Breast epithelium (tissue), 4 donors: ENCODE results near the gene ZNF41. TPM values are rescaled to one million over a fixed set of nuclear protein-coding genes. Genes with fewer than 3 reads are reported as not detected.

Experiments used
- DNase-seq, 2 donors: peaks; one replicate each; pipeline ENCODE4 v3.0.0-alpha.2; 2019; ENCODE audit warnings: low spot score in 2 of 2
- H3K27ac ChIP-seq, 2 donors: fragments of 200-600 bp; sonication (generic) in 1 of 2; one replicate each; pipeline ENCODE4 v1.5.1; 2016 to 2019; ENCODE audit warnings: mild to moderate bottlenecking in 1 of 2
- H3K27me3 ChIP-seq, 2 donors: fragments of 200-600 bp; sonication (generic) in 1 of 2; one replicate each; pipeline versions ENCODE4 v1.5.1 to v1.6.0; 2017 to 2019; ENCODE audit warnings: control low read depth in 1 of 2, mild to moderate bottlenecking in 1 of 2
- H3K36me3 ChIP-seq: fragments of 200-600 bp; one replicate; pipeline ENCODE4 v1.5.1; 2019
- H3K4me1 ChIP-seq, 2 donors: fragments of 200-600 bp; sonication (generic); one replicate each; pipeline ENCODE4 v1.5.1; 2016 to 2019; ENCODE audit warnings: control low read depth in 1 of 2
- H3K4me3 ChIP-seq, 3 donors: fragments of 200-600 bp; sonication (generic); 1 replicate in 2 of 3; 2 replicates in 1 of 3; pipeline ENCODE4 v1.5.1; 2016 to 2019; ENCODE audit warnings: mild to moderate bottlenecking in 3 of 3, moderate library complexity in 2 of 3
- H3K9me3 ChIP-seq, 2 donors: fragments of 200-600 bp; sonication (generic) in 1 of 2; one replicate each; pipeline ENCODE4 v1.5.1; 2016 to 2019; ENCODE audit warnings: control low read depth in 1 of 2
- POLR2A ChIP-seq: fragments of 450-650 bp; IDR thresholded peaks from one replicate; pipeline ENCODE4 v1.6.1; 2016; ENCODE audit warnings: antibody characterized with exemption, mild to moderate bottlenecking, moderate library complexity
- POLR2AphosphoS5 ChIP-seq, 3 donors: sonication (generic); formaldehyde crosslinking; IDR thresholded peaks; one replicate each; pipeline ENCODE4 v1.6.1; 2017; ENCODE audit warnings: antibody characterized with exemption in 3 of 3
- intact Hi-C: fragments of 100-400 bp; cut with DNase I; formaldehyde crosslinking; loops from one replicate; pipeline ENCODE4 v1.15.1; 2023; ENCODE audit warnings: low total_unique reads
- total RNA-seq, 3 donors: library from RNA; depleted of rRNA; stranded (reverse); fragments of >200 nt; gene quantifications; one replicate each; pipeline ENCODE4 v1.1.0, GENCODE V29; 2016
- TF ChIP-seq, protein P1 (sequence below), 3 donors: fragments of 450-650 bp; IDR thresholded peaks; one replicate each; pipeline ENCODE4 v1.5.1; 2016 to 2017; ENCODE audit warnings: antibody characterized with exemption in 3 of 3, mild to moderate bottlenecking in 3 of 3, moderate library complexity in 3 of 3

The ZNF41 gene
- total RNA-seq, 3 donors from 2014 or later = 7.2 to 14.0 (median 9.2) TPM

DNA sequence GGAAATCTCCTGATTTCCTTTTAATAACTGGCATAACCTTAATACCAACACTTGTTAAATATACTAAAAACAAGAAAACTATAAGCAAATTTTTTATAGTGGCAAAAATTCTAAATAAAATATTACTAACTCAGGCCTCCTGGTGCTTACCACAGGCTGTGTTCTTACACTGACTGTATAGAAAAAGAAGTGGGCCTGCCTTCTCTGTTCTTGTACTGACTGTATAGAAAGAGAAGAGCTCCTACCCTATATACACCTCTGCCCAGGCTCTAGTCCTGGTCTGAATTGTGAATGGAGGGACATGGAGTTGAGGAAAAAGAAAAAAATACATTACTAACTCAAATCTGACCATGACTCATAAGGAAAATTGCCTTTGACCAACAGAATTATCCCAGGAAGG is 7.5 kb downstream of the ZNF41 start:
- no peak for TF ChIP-seq POLR2AphosphoS5 (IDR thresholded peaks at IDR 0.05)
- TF ChIP-seq, protein P1, sequence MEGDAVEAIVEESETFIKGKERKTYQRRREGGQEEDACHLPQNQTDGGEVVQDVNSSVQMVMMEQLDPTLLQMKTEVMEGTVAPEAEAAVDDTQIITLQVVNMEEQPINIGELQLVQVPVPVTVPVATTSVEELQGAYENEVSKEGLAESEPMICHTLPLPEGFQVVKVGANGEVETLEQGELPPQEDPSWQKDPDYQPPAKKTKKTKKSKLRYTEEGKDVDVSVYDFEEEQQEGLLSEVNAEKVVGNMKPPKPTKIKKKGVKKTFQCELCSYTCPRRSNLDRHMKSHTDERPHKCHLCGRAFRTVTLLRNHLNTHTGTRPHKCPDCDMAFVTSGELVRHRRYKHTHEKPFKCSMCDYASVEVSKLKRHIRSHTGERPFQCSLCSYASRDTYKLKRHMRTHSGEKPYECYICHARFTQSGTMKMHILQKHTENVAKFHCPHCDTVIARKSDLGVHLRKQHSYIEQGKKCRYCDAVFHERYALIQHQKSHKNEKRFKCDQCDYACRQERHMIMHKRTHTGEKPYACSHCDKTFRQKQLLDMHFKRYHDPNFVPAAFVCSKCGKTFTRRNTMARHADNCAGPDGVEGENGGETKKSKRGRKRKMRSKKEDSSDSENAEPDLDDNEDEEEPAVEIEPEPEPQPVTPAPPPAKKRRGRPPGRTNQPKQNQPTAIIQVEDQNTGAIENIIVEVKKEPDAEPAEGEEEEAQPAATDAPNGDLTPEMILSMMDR (IDR thresholded peaks at IDR 0.05) = no peak
- no peak for TF ChIP-seq POLR2A
- peaks cover 0 to 3% of the 10 kb centered on the region in 2 donors for H3K27me3 ChIP-seq
- no peak overlapping the region for H3K4me3 ChIP-seq
- no peaks in the 10 kb centered on the region for H3K4me1 ChIP-seq
- H3K36me3 ChIP-seq = no peaks in the 10 kb centered on the region
- no peaks in the 10 kb centered on the region for H3K9me3 ChIP-seq
- no peak for DNase-seq
- no peak overlapping the region for H3K27ac ChIP-seq
- intact Hi-C loops = no loop called here

DNA sequence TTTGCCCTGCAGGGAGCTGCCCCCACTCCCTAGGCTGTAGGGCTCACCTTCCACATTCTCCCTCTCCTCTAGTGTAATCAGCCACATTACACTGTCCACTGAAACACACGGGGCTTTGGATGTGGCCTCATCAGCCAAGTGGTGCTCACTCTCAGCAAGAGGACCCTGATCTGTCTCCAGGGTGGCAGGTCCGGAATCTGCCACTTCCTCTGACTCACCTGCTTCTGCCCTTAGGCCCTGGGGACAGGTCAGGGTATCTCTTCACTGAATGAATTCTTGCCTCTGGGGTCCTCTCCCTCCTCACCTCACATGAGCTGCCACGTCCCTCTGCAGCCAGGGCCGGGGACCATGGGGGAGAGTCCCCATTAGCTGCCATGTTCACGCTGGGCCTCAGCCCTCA is 15.9 kb downstream of the ZNF41 start:
- intact Hi-C loops = no loop called here
- no peaks in the 10 kb centered on the region for H3K36me3 ChIP-seq
- H3K9me3 ChIP-seq = peaks cover 0 to 4% of the 10 kb centered on the region in 2 donors
- H3K27me3 ChIP-seq = peaks cover 0 to 34% of the 10 kb centered on the region in 2 donors
- H3K4me3 ChIP-seq = no peak overlapping the region
- TF ChIP-seq, protein P1 (IDR thresholded peaks at IDR 0.05) = no peak
- TF ChIP-seq POLR2AphosphoS5 (IDR thresholded peaks at IDR 0.05) = no peak
- TF ChIP-seq POLR2A = no peak
- DNase-seq = no peak
- H3K27ac ChIP-seq = no peak overlapping the region
- H3K4me1 ChIP-seq = no peaks in the 10 kb centered on the region

GRCh38 chrX:47460561-47460960 is 22.5 kb downstream of the ZNF41 start:
- peaks cover 0 to 15% of the 10 kb centered on the region in 2 donors for H3K9me3 ChIP-seq
- TF ChIP-seq POLR2A (no peak), POLR2AphosphoS5 (IDR thresholded peaks at IDR 0.05) (no peak)
- TF ChIP-seq, protein P1 (IDR thresholded peaks at IDR 0.05) = no peak
- no peak for DNase-seq
- intact Hi-C loops = no loop called here
- H3K4me1 ChIP-seq = no peaks in the 10 kb centered on the region
- H3K4me3 ChIP-seq = no peak overlapping the region
- peaks cover 0 to 18% of the 10 kb centered on the region in 2 donors for H3K27me3 ChIP-seq
- no peak overlapping the region for H3K27ac ChIP-seq
- H3K36me3 ChIP-seq = no peaks in the 10 kb centered on the region

DNA sequence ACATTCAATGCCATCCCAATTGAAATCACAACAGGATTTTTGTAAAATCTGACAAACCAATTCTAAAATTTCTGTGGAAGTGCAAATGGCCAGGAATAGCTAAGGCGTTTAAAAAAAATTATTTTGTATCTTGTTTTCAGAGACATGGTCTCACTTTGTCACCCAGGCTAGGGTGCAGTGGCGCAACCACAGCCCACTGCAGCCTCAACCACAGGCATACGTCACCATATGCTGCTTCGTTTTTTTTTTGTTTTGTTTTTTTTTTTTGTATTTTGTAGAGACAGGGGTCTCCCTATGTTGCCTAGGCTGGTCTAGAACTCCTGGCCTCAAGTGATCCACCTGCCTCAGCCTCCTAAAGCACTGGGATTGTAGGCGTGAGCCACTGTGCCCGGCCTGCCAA is 24.5 kb downstream of the ZNF41 start:
- intact Hi-C loops = no loop called here
- no peaks in the 10 kb centered on the region for H3K4me1 ChIP-seq
- DNase-seq = no peak
- TF ChIP-seq POLR2AphosphoS5 (IDR thresholded peaks at IDR 0.05) = no peak
- H3K27ac ChIP-seq = no peak overlapping the region
- H3K9me3 ChIP-seq = peaks cover 0 to 15% of the 10 kb centered on the region in 2 donors
- peaks cover 0 to 14% of the 10 kb centered on the region in 2 donors for H3K27me3 ChIP-seq
- no peak overlapping the region for H3K4me3 ChIP-seq
- H3K36me3 ChIP-seq = no peaks in the 10 kb centered on the region

- Histone ChIP-seq H3K9me3 (peaks cover 0 to 15% of the 10 kb centered on the region in 2 donors), H3K4me3 (no peak overlapping the region), H3K4me1 (no peaks in the 10 kb centered on the region), H3K27me3 (peaks cover 0 to 2% of the 10 kb centered on the region in 2 donors), H3K36me3 (no peaks in the 10 kb centered on the region), H3K27ac (no peak overlapping the region)
- no peak for DNase-seq
- intact Hi-C loops = no loop called here
- no peak for TF ChIP-seq POLR2A
- no peak for TF ChIP-seq POLR2AphosphoS5 (IDR thresholded peaks at IDR 0.05)
- TF ChIP-seq, protein P1 (IDR thresholded peaks at IDR 0.05) = no peak
Observed at GRCh38 chrX:47456080-47456479, 26.9 kb downstream of the ZNF41 start.

GRCh38 chrX:47452112-47452511 is 30.9 kb downstream of the ZNF41 start:
- Histone ChIP-seq H3K4me1 (no peaks in the 10 kb centered on the region), H3K4me3 (no peak overlapping the region), H3K27ac (no peak overlapping the region), H3K27me3 (peaks cover 0 to 2% of the 10 kb centered on the region in 2 donors), H3K36me3 (peaks cover 3% of the 10 kb centered on the region), H3K9me3 (peaks cover 13 to 49% of the 10 kb centered on the region in 2 donors)
- intact Hi-C loops = no loop called here
- TF ChIP-seq, protein P1 (IDR thresholded peaks at IDR 0.05) = no peak
- no peak for TF ChIP-seq POLR2AphosphoS5 (IDR thresholded peaks at IDR 0.05)
- TF ChIP-seq POLR2A = no peak
- no peak for DNase-seq
